ENCODE data around the gene FBXL16. TPM values are rescaled to one million over a fixed set of nuclear protein-coding genes. Genes with fewer than 3 reads are reported as not detected.
A peak's percentile ranks its signal among the peaks of the same experiment; 100 is the strongest.
"Not testable (repeated sequence)": the region's sequence is repeated elsewhere in the genome, so short reads cannot be mapped to it uniquely, and the experiment has no call there.

The FBXL16 gene
- total RNA-seq, 1 experiment from 2014 or later, result 22.2 TPM

DNA sequence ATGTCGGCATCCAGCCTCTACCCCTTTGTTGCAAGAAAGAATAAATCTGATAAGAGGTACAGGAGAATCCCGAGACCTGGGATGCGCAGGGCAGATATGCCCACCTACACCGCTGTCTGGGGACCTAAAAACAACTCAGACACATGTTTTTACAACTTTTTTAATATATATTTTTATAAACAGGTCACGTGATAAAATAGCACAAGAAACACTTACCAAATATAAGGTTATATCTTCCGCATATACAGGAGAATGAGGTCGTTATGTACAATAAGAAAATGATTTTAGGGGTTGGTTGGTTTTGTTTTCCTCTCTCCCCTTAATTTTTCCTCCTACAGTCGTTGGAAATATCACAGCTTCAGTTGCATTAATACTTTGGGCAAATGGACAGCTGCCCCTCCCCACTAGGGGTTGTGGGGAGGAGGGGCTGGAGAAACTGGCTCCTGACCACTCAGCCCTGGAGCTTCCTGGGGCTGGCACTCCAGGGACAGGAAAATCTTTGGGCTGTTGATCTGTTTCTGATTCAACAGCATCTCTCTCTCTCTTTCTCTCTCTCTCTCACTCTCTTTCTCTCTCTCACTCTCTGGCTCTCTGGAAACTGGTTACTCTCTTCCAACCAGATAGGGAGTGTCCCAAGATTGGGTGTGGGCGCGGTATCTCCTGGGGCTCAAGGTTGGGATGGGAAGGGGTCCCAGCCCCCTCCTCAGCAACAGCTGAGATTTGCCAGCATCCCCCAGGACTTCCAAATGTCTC, 13.1 kb downstream of the FBXL16 start:
- Histone ChIP-seq H3K4me2 (no peak overlapping the region), H3F3A (ENCODE audit: insufficient read depth, low read depth) (peaks cover 27% of the 10 kb centered on the region), H3K4me3 (no peak overlapping the region), H3K79me2 (ENCODE audit: low read depth) (peaks cover 13% of the 10 kb centered on the region), H4K20me1 (ENCODE audit: insufficient read depth) (no peaks in the 10 kb centered on the region; the same call in 1 of the 2 replicates), H3K27me3 (ENCODE audit: insufficient read depth, low read depth) (no peaks in the 10 kb centered on the region), H3K4me1 (replicated peaks; ENCODE audit: insufficient read depth) (peaks cover 18% of the 10 kb centered on the region), H2AFZ (no peak overlapping the region), H3K9me2 (ENCODE audit: insufficient read depth) (no peaks in the 10 kb centered on the region), H3K9me3 (ENCODE audit: insufficient read depth, low read depth) (no peaks in the 10 kb centered on the region), H3K36me3 (ENCODE audit: low read depth) (no peaks in the 10 kb centered on the region), H3K27ac (no peak overlapping the region)
- ChIA-PET POLR2A (ENCODE audit: unreplicated experiment) (no interaction called here), CTCF (no interaction called here)
- TF ChIP-seq, protein P1, sequence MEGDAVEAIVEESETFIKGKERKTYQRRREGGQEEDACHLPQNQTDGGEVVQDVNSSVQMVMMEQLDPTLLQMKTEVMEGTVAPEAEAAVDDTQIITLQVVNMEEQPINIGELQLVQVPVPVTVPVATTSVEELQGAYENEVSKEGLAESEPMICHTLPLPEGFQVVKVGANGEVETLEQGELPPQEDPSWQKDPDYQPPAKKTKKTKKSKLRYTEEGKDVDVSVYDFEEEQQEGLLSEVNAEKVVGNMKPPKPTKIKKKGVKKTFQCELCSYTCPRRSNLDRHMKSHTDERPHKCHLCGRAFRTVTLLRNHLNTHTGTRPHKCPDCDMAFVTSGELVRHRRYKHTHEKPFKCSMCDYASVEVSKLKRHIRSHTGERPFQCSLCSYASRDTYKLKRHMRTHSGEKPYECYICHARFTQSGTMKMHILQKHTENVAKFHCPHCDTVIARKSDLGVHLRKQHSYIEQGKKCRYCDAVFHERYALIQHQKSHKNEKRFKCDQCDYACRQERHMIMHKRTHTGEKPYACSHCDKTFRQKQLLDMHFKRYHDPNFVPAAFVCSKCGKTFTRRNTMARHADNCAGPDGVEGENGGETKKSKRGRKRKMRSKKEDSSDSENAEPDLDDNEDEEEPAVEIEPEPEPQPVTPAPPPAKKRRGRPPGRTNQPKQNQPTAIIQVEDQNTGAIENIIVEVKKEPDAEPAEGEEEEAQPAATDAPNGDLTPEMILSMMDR (conservative IDR thresholded peaks at IDR 0.05), result no peak
- no TSS peak for BruUV-seq (replicated peaks)
- DNase-seq, result no peak
- intact Hi-C loops (cut with micrococcal nuclease; ENCODE audit: unreplicated experiment), result no loop called here

DNA sequence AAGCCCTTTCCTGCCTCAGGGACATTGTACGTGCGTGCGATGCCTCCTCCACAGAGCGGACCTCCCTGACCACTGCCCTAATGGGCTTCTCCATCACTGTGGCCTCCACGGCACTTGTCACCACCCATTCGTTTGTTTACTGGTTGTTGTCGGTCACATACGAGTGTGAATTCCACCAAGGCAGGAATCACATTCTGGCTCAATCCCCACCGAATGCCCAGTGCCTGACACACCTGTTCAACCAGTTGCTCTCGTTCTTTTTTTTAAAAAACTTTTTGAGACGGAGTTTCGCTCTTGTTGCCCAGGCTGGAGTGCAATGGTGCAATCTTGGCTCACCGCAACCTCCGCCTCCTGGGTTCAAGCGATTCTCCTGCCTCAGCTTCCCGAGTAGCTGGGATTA, 14.4 kb downstream of the FBXL16 start:
- peak in 1 of 2 experiments; percentile 63 for DNase-seq
- H3K36me3 ChIP-seq (ENCODE audit: low read depth); H3K27ac ChIP-seq; H3K9me3 ChIP-seq (ENCODE audit: insufficient read depth, low read depth); H3K9me2 ChIP-seq (ENCODE audit: insufficient read depth); BruUV-seq (replicated peaks); H2AFZ ChIP-seq; H3K27me3 ChIP-seq (ENCODE audit: insufficient read depth, low read depth); CTCF ChIA-PET; intact Hi-C loops (cut with micrococcal nuclease; ENCODE audit: unreplicated experiment); H4K20me1 ChIP-seq (ENCODE audit: insufficient read depth): not testable (repeated sequence)
- 0 out of 2 replicates have a peak overlapping the region, but pooled peaks have one; percentile 99 for H3K4me3 ChIP-seq
- peaks cover 13% of the 10 kb centered on the region for H3K79me2 ChIP-seq (ENCODE audit: low read depth)
- H3K4me2 ChIP-seq, result peak overlapping the region; percentile 97
- H3F3A ChIP-seq (ENCODE audit: insufficient read depth, low read depth), result peaks cover 27% of the 10 kb centered on the region
- POLR2A ChIA-PET (ENCODE audit: unreplicated experiment), result interaction anchor here (0.7 kb wide), 1 partner anchor 306 kb away, joined by 7 read pairs; no protein-coding TSS in a partner anchor
- peaks cover 18% of the 10 kb centered on the region for H3K4me1 ChIP-seq (replicated peaks; ENCODE audit: insufficient read depth)

DNA sequence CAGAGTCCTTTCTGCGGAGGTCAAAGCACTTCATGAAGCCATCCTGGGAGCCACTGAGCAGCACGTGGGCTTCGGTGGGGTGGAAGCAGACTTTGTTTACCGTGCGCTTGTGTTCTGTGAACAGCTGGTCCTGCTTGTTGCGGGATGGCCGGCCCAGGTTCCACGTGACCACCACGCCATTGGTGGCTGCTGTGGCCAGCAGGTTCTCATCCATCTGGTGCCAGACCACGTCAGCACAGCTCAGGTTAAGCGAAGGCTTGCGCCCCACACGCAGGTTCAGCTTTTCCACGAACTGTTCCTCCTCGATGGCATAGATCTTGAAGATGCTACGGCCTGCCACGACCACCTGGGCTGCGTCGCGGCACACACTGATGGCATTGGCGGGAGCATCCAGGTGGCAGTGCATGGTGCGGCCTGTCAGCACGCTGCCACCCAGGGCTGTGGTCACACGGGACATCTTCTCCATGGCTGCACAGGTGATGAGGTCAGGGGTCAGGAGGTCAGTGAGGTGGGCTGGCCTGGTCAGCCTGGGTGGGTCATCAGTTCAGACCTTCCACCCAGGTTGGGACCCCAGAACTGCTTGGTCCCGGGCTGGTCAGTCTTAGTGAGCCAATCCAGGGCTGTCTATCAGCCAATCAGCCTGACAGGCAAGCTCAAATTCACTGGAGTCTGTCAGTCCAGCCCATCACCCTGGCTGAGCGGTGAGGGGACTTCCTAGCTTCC, 16.3 kb downstream of the FBXL16 start:
- Histone ChIP-seq H3K9me2 (ENCODE audit: insufficient read depth) (no peaks in the 10 kb centered on the region), H3K79me2 (ENCODE audit: low read depth) (peaks cover 13% of the 10 kb centered on the region), H3F3A (ENCODE audit: insufficient read depth, low read depth) (peaks cover 27% of the 10 kb centered on the region), H3K27ac (no peak overlapping the region), H3K4me3 (peak overlapping the region; percentile 99), H3K27me3 (ENCODE audit: insufficient read depth, low read depth) (no peaks in the 10 kb centered on the region), H3K36me3 (ENCODE audit: low read depth) (no peaks in the 10 kb centered on the region), H2AFZ (peak overlapping the region; percentile 79), H3K4me1 (replicated peaks; ENCODE audit: insufficient read depth) (peaks cover 26% of the 10 kb centered on the region), H3K9me3 (ENCODE audit: insufficient read depth, low read depth) (no peaks in the 10 kb centered on the region), H4K20me1 (ENCODE audit: insufficient read depth) (no peaks in the 10 kb centered on the region; the same call in 1 of the 2 replicates), H3K4me2 (peak overlapping the region; percentile 97)
- ChIA-PET POLR2A (ENCODE audit: unreplicated experiment) (no interaction called here), CTCF (no interaction called here)
- no TSS peak for BruUV-seq (replicated peaks)
- no peak for DNase-seq
- TF ChIP-seq, protein P1 (conservative IDR thresholded peaks at IDR 0.05), result no peak
- no peak for TF ChIP-seq EZH2 (IDR thresholded peaks at IDR 0.05; ENCODE audit: low read depth)
- intact Hi-C loops (cut with micrococcal nuclease; ENCODE audit: unreplicated experiment), result no loop called here

Measured in PC-9 (cell line).